Right lobe of liver (tissue), 6 donors: ENCODE measurements around the gene CCDC127. TPM values are rescaled to one million over a fixed set of nuclear protein-coding genes. Genes with fewer than 3 reads are reported as not detected.
A peak's percentile ranks its signal among the peaks of the same experiment; 100 is the strongest.

Experiments used
- ATAC-seq, 4 donors: fragments of 200-7000 bp; cut with Tn5 transposase; one replicate each; pipeline ENCODE4 v1.9.1; 2020; ENCODE audit warnings: mild to moderate bottlenecking in 4 of 4, moderate library complexity in 4 of 4
- DNase-seq, 3 donors: peaks; one replicate each; pipeline ENCODE4 v3.0.0-alpha.2; 2020
- H3K27ac ChIP-seq, 3 donors: fragments of 200-600 bp; one replicate each; pipeline ENCODE4 v1.8.0; 2022
- H3K27me3 ChIP-seq, 2 donors: fragments of 200-600 bp; one replicate each; pipeline ENCODE4 v1.8.0; 2022
- H3K36me3 ChIP-seq, 4 donors: fragments of 200-600 bp; sonication (generic) in 1 of 4; one replicate each; pipeline versions ENCODE4 v1.5.1 to v1.8.0; 2017 to 2022; ENCODE audit warnings: control low read depth in 1 of 4
- H3K4me1 ChIP-seq, 4 donors: fragments of 200-600 bp; sonication (generic) in 1 of 4; one replicate each; pipeline versions ENCODE4 v1.5.1 to v1.8.0; 2017 to 2022; ENCODE audit warnings: control low read depth in 1 of 4
- H3K4me3 ChIP-seq, 3 donors: fragments of 200-600 bp; one replicate each; pipeline ENCODE4 v1.8.0; 2022
- H3K9me3 ChIP-seq, 4 donors: fragments of 200-600 bp; sonication (generic) in 1 of 4; one replicate each; pipeline versions ENCODE4 v1.5.1 to v1.8.0; 2017 to 2022; ENCODE audit warnings: control low read depth in 1 of 4
- POLR2A ChIP-seq: fragments of 450-650 bp; IDR thresholded peaks from one replicate; pipeline ENCODE4 v1.6.1; 2017; ENCODE audit warnings: antibody characterized with exemption, mild to moderate bottlenecking
- WGBS: methylation state at CpG from one replicate; pipeline ENCODE4 v1.1.6; 2018; ENCODE audit warnings: low coverage, low lambda C conversion rate; ENCODE audit not compliant: insufficient coverage; ENCODE audit errors: missing lambda C conversion rate; 5-methylcytosine and 5-hydroxymethylcytosine counted together
- intact Hi-C, 2 donors: fragments of 100-400 bp; cut with DNase I; formaldehyde crosslinking; loops; one replicate each; pipeline versions ENCODE4 v1.11.2 to v1.14.1; 2022
- total RNA-seq, 6 experiments: library from RNA; depleted of rRNA in 2 of 6; stranded (reverse); fragments of >200 nt in 2 of 6; fragmentation: NEBNext Ultra II Directional in 3 of 6; extraction: Animal tissue kit (Norgen Biotek cat#: 25700) in 3 of 6; gene quantifications; one replicate each; pipeline versions ENCODE4 v1.1.0 to v1.2.4, GENCODE V29; 2016 to 2023
- TF ChIP-seq, protein P1 (sequence below), 4 donors: fragments of 200-600 bp in 3 of 4; fragments of 450-650 bp in 1 of 4; IDR thresholded peaks; one replicate each; pipeline versions ENCODE4 v1.5.1 to v1.8.0; 2016 to 2022; ENCODE audit warnings: antibody characterized with exemption in 4 of 4, mild to moderate bottlenecking in 2 of 4
- donor health status: DM: no; HTN: yes; CAD: no.
- donor health status: DM: no; HTN: no; CAD: no.
- donor health status: DM: no; HTN: no; CAD: no.
- donor health status: DM: no; HTN: yes; CAD: no.
- donor health status: DM: no; HTN: yes; CAD: no.

CCDC127 gene
- total RNA-seq, 6 experiments from 2014 or later: 1.2 to 3.6 (median 2.2) TPM

DNA sequence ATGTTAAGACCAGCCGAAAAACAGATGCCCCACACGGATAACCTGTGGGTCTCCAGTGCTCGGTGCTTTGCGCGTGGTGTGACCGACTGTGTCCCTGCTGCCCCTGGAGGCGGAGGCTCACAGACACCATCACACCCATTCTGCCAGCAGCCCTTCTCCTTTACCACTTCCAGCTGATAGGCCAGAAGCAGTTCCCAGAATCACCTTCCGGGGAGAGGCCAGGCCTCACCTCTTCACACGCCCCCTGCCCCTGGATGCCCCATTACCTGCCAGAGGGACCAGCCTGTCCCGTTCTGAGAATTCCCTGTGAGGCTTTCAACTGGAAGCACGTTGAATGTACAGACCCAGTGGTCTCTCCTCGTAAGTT, 48.2 kb downstream of the CCDC127 start:
- Histone ChIP-seq H3K36me3 (no peaks in the 10 kb centered on the region), H3K27me3 (no peaks in the 10 kb centered on the region), H3K9me3 (no peaks in the 10 kb centered on the region), H3K4me1 (no peaks in the 10 kb centered on the region), H3K4me3 (no peak overlapping the region), H3K27ac (no peak overlapping the region)
- ATAC-seq (no peak), DNase-seq (no peak)
- TF ChIP-seq POLR2A: no peak
- TF ChIP-seq, protein P1, sequence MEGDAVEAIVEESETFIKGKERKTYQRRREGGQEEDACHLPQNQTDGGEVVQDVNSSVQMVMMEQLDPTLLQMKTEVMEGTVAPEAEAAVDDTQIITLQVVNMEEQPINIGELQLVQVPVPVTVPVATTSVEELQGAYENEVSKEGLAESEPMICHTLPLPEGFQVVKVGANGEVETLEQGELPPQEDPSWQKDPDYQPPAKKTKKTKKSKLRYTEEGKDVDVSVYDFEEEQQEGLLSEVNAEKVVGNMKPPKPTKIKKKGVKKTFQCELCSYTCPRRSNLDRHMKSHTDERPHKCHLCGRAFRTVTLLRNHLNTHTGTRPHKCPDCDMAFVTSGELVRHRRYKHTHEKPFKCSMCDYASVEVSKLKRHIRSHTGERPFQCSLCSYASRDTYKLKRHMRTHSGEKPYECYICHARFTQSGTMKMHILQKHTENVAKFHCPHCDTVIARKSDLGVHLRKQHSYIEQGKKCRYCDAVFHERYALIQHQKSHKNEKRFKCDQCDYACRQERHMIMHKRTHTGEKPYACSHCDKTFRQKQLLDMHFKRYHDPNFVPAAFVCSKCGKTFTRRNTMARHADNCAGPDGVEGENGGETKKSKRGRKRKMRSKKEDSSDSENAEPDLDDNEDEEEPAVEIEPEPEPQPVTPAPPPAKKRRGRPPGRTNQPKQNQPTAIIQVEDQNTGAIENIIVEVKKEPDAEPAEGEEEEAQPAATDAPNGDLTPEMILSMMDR (IDR thresholded peaks at IDR 0.05): no peak
- intact Hi-C loops: no loop called here
- 64% methylated on average over 3 of the region's 12 CpGs for WGBS

DNA sequence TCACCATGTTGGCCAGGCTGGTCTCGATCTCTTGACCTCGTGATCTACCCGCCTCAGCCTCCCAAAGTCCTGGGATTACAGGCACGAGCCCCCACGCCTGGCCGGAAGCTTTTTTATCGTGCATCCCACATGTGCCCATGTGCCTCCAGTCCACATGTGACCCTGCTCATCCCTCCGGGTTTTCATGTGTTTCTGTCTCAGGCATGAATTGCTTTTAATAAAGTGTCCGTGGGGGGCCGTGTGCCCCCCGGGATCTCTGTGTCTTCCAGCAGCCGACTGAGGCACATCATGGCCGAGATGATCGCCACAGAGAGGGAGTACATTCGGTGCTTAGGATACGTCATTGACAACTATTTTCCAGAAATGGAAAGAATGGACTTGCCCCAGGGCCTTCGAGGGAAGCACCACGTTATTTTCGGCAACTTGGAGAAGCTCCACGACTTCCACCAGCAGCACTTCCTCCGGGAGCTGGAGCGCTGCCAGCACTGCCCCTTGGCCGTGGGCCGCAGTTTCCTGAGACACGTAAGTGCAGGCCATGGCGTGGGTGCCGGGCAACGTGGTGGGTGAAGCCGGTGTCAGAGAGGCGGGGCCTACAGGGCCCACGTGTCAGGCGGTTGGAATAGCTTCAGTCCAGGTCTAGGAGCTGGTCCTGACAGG, 48.8 kb downstream of the CCDC127 start:
- Histone ChIP-seq H3K4me1 (no peaks in the 10 kb centered on the region), H3K36me3 (no peaks in the 10 kb centered on the region), H3K9me3 (no peaks in the 10 kb centered on the region), H3K27ac (no peak overlapping the region), H3K4me3 (no peak overlapping the region), H3K27me3 (no peaks in the 10 kb centered on the region)
- TF ChIP-seq, protein P1 (IDR thresholded peaks at IDR 0.05): no peak
- TF ChIP-seq POLR2A: no peak
- WGBS: 51% methylated on average over 16 of the region's 32 CpGs
- intact Hi-C loops: no loop called here
- DNase-seq (peak; percentile 66 to 69 (median 68)), ATAC-seq (peak; percentile 65 to 75 (median 68))

DNA sequence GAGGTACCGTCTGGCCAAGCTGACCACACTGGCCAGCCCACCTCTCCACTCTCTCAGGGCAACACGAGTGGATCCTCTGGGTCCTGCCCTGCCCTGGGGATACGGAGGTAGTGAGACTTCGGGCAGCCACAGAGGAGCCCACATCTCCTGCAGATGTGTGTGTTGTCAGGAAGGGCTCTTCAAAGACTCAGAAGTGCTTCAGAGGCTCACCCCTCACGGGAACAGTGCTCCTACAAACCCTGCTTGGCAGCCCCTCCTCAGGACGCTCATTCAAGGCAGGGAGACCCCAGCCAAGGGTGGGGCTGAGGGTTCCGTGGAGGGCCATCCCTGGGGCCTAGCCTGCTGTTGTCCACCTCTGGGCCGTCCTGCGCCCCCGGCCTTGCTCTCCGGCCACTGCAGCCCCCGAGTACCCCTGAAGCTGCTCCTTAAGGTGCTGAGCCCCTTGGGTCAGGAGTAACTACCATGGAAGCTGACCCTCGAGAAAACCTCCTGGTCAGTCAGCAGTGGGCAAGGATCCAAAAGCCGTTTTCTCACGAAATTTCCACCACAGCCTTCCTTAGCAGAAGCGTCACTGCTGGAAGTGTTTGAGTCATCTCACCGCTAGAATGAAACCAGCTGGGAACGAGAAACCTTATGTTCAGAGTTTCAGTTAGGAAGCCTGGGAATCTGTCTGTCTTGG, 49.8 kb downstream of the CCDC127 start:
- TF ChIP-seq, protein P1 (IDR thresholded peaks at IDR 0.05): no peak
- Histone ChIP-seq H3K9me3 (no peaks in the 10 kb centered on the region), H3K4me1 (no peaks in the 10 kb centered on the region), H3K27ac (no peak overlapping the region), H3K27me3 (no peaks in the 10 kb centered on the region), H3K36me3 (no peaks in the 10 kb centered on the region), H3K4me3 (no peak overlapping the region)
- intact Hi-C loops: no loop called here
- ATAC-seq (peak in 1 of 4 donors; percentile 6), DNase-seq (peak in 2 of 3 donors; percentile 28 to 39)
- 44% methylated on average over 6 of the region's 18 CpGs for WGBS

DNA sequence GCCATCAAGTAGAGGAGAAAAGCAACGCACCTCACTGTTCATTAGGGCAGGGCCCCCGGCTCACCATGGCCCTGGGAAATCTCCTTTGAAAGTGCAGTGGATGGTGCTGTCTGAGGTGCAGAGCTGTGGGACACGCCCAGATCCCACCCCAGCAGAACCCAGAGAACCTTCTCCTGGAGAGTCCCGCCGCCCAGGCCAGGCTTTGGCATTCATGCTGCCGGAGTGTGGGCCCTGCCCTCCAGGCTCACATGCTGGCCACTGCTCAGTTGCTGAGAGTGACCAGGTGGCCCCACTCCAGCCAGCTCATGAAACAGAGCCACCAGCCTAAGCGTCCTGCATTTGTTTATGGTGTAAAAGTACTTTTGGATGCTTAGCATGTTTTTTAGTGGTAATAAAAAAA, 50.4 kb downstream of the CCDC127 start:
- 83% methylated on average over 1 of the region's 7 CpGs for WGBS
- ATAC-seq: no peak
- Histone ChIP-seq H3K27ac (no peak overlapping the region), H3K27me3 (no peaks in the 10 kb centered on the region), H3K9me3 (no peaks in the 10 kb centered on the region), H3K4me3 (no peak overlapping the region), H3K4me1 (no peaks in the 10 kb centered on the region), H3K36me3 (no peaks in the 10 kb centered on the region)
- TF ChIP-seq, protein P1 (IDR thresholded peaks at IDR 0.05): no peak
- no peak for TF ChIP-seq POLR2A
- DNase-seq: peak in 1 of 3 donors; percentile 35
- intact Hi-C loops: no loop called here
